EL (cell line): ENCODE data around the gene KLF18.
"Not testable (repeated sequence)": the region's sequence is repeated elsewhere in the genome, so short reads cannot be mapped to it uniquely, and the experiment has no call there.

Experiments
- DNase-seq: peaks from one replicate; pipeline ENCODE4 v3.0.0-alpha.2; 2016

Gene KLF18

GRCh38 chr1:44119525-44119924 is 21.9 kb downstream of the KLF18 start:
- DNase-seq, result no peak

DNA sequence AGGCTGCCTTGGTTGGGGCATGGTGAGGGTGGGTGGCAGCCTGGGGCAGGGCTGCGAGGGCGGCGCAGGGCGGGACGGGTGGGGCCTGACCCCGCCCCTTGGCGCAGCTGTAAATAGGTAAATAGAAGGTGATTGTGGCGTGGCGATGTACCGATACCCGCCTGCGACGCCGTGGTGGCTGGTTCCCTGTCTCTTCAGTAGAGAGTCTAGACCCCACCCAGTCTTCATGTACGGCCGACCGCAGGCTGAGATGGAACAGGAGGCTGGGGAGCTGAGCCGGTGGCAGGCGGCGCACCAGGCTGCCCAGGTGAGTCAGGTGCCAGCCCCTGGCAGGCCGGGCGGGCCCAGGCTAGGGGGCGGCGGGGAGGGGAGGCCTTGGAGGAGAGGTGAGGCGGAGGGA is 22.7 kb downstream of the KLF18 start, which contains the start of gene KLF17:
Gene KLF17, plus strand, starts transcription at position 140 of the 400 bp plus-strand sequence. Its CDS starts 87 bp downstream, at position 227.
- no peak for DNase-seq

- DNase-seq, result not testable (repeated sequence)
Observed at GRCh38 chr1:44117272-44117671, 24.2 kb downstream of the KLF18 start.

GRCh38 chr1:44114098-44114497 is 27.3 kb downstream of the KLF18 start:
- no peak for DNase-seq

DNA sequence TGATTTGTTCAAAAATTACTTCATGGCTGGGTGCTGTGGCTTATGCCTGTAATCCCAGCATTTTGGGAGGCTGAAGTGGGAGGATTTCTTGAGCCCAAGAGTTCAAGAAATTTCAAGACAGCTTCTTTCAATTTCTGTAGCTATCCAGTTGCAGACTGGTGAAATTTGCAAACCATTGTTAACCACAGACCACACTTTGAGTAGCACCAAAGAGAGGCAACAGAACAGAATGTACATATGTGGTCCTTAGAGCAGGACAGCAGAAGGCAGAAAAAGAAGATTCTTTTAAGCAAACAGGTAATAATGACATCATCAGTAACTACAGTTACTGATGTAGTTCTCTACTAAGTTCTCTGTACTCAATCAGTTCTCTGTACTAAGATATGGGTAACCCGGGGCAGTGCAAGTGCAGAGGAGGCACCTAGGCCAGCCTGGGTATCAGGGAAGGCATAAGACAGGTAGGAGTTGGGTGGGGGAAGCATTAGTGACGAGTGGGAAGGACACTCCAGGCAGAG is 28.3 kb downstream of the KLF18 start:
- DNase-seq, result no peak

- peak; percentile 39 for DNase-seq
Observed at GRCh38 chr1:44112486-44112885, 28.9 kb downstream of the KLF18 start.

- no peak for DNase-seq
Observed at GRCh38 chr1:44111861-44112260, 29.6 kb downstream of the KLF18 start.

DNA sequence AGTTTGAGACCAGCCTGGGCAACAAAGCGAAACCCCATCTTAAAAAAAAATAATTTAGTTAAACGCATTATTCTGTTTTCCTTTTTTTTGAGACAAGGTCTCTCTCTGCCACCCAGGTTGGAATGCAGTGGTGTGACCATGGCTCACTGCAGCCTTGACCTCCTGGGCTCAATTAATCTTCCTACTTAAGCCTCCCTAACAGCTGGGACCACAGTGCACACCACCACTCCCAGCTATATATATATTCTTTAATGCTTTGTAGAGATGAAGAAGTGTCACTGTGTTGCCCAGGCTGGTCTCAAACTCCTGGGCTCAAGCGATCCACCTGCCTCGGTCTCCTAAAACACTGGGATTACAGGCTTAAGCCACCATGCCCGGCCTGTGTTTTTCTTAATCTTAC is 30.5 kb downstream of the KLF18 start:
- no peak for DNase-seq

GRCh38 chr1:44108971-44109370 is 32.5 kb downstream of the KLF18 start:
- no peak for DNase-seq

DNA sequence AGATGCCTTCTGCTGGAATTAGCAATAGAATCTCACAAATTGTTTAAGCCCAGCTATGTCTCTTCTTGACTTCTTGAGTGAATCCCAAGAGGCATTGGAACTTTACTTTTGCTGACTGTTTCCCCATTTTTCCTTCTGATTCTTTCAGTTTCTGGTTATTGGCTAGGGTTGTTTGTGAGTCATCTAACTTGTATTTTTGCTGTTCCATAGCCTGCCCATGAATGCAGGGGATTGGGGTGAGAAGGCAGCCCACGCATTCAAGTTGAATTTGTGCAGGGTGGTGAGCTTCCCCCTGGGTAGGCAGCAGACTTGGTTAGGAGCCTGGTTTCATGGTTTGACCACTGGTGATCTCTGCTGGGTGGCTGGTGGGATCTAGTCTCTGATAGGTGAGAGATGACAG is 33.2 kb downstream of the KLF18 start:
- peak; percentile 77 for DNase-seq

DNA sequence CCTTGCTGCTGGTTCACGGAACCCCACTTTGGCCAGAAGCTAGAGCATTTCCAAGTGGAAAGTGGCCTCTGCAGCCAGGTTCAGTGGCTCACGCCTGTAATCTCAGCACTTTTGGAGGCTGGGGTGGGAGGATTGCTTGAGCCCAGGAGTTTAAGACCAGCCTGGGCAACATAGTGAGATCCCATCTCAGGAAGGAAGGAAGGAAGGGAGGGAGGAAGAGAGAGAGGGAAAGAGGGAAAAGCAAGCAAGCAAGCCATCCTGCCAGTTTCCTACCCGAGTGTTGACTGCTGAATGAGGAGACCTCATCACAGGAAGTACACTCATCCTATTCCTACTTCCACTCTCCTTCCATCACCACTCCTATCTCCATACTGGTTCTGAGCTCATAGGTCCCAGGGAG is 35.6 kb downstream of the KLF18 start:
- DNase-seq, result no peak

GRCh38 chr1:44103270-44104131 is 37.9 kb downstream of the KLF18 start:
- no peak for DNase-seq

DNA sequence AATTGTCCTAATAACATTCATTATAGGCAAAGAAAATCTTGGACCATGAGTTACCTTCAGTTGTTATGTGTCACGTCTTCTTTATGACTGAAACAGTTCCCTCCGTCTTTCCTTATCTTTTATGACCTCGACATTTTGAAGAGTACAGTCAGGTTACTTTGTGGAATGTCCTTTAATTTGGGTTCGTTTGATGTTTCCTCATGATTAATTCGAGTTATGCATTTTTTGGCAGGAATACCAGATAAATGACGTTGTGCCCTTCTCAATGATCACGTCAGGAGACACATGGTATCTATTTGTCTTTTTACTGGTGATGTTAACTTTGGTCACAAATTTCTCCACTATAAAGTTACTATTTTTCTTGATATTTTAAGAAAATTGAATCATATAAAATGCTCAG is 40.1 kb downstream of the KLF18 start:
- DNase-seq, result peak; percentile 17

- DNase-seq, result no peak
Observed at GRCh38 chr1:44100183-44100868, 41.1 kb downstream of the KLF18 start.

- DNase-seq, result no peak
Observed at GRCh38 chr1:44094047-44094446, 47.4 kb downstream of the KLF18 start.

DNA sequence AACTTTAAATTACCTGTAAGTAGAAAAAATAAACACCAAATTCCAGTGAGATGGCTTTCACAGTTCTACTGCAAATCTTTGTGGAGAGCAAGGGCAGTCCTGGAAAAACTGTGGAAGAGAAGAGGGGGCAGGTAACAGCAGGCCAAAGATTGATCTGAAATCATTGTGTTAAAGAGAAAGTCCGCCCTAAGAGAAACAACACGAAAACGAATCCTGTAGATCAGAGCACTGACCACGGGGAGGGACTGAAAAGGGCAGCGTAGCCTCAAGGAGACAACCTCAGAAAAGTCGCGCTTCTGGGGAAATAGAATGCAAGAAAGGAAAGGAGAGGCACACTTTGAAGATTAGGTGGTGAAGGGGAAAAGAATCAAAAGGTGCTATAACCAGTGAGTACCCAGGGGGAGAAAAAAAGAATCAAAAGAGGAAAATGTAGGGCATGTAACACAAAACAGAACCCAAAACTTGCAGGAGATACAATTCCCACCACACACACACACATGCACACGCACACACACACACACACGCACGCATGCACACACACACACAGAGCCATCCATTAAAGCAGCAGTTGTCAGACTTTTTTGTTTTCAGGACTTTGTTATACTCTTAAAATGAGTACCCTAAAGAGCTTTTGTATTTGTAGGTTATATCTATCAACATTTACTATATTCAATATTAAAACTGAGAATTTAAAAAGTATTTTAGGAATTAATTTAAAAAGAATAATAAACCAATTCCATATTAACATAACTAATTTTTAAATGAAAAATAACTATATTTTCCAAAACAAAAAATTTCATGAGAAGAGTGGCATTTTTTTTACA is 50.8 kb downstream of the KLF18 start:
- no peak for DNase-seq

DNA sequence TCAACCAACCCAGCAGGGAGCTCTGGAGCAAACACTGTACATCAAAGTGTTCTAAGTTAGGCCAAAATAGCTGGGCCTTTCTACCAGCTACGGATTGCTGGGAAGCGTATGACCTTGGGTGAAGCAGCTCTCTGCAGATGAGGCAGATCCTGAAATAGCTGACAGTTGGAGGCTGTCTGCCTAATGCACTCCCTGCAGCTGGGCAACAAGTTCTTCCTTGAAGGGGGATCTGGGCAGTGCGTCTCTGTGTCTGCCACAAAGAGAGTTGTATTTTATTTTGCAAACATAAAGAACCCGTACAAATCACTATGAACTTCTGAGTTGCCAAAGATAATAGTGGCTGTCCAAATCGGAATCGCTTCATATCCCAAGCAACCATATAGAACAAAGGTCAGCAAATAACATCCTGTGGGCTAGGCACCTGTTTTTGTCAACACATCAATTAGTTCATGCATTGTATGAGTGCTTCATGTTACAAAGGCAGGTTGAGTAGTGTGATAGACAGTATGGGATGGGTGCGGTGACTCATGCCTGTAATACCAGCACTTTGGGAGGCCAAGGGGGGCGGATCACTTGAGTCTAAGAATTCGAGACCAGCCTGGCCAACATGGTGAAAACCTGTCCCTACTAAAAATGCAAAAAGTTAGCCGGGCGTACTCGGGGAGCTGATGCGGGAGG is 51.9 kb downstream of the KLF18 start:
- peak; percentile 45 for DNase-seq
